HG03135 (cell line): ENCODE measurements around the gene CPM.
"Not testable (repeated sequence)": the region's sequence is repeated elsewhere in the genome, so short reads cannot be mapped to it uniquely, and the experiment has no call there.

ENCODE experiments used
- ATAC-seq: cut with Tn5 transposase; IDR thresholded peaks from one replicate; pipeline ENCODE4 v1.9.1; 2021; ENCODE audit warnings: mild to moderate bottlenecking, moderate library complexity; ENCODE audit not compliant: unreplicated experiment

The CPM gene

DNA sequence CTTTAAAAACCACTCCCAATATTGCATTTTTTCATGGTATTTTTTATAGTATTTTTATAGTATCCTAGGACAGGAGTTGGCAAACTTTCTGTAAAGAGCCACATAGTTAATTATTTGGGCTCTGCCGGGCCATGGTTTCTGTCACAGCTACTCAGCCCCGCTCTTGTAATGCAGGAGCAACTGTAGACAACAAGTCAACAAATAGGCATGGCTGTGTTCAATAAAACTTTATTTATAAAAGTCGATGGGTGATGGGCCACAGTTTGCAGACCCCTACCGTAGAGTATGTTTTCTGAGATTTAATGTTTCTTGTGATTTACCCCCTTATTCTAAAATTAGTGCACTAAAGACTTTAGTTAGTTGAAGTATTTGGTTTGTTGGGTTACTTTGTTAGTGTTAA, 99.5 kb downstream of the CPM start:
- no peak for ATAC-seq

DNA sequence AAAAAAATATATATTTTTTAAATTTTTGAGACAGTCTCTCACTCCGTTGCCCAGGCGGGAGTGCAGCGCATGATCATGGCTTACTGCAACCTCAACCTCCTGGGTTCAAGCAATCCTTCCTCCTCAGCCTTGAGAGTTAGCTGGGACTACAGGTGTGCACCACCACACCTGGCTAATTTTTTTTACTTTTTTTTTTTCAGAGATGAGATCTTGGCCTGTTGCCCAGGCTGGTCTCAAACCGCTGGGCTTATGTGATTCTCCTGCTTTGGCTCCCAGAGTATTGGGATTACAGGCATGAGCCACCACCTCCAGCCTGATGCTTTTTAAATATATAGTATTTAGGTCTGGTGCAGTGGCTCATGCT, 100.5 kb downstream of the CPM start:
- no peak for ATAC-seq

DNA sequence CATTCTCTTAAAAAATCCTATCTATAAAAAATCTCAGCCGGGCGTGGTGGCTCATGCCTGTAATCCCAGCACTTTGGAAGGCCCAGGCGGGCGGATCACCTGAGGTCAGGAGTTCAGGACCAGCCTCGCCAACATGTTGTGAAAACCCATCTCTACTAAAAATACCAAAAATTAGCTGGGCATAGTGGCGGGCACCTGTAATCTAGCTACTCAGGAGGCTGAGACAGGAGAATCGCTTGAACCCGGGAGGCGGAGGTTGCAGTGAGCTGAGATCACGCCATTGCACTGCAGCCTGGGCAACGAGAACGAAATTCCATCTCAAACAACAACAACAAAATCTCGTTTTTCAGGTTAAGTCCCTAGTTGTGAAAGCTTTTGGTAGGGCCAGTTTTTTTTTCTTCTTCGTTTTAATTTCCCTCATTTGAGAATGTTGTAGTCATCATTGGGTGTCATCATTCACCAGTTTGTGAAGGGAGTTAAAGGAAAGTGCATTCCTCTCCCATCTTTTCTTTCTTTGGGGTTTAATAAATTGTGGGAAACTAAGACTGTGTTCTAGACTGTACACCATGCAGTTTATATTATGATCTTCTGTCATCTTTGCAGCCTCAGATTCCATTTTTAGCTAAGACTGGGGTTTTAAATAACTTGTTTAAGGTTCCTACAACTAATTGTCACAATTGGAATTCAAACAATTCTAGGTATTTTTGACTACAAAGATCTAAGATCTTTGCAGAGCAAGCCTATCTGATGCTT, 101.0 kb downstream of the CPM start:
- ATAC-seq: no peak

DNA sequence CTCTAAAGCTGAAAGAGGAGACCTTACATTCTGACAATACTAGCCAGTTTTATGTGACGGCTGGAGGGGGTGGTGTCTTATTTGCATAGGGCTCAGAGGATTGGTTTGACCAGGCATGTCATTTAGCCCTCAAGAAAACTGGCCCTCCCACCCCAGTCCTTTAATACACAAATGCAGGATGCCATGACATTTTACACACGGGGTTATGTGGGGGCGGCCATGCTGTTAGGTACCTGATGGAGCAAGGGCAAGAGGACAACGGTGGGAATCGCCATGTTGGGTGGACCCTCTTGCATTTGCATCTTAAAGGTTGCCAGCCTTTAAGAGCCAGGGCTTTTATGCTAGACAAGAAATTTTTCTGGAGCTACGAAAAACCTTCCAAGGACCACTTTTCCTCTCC, 101.7 kb downstream of the CPM start:
- no peak for ATAC-seq

DNA sequence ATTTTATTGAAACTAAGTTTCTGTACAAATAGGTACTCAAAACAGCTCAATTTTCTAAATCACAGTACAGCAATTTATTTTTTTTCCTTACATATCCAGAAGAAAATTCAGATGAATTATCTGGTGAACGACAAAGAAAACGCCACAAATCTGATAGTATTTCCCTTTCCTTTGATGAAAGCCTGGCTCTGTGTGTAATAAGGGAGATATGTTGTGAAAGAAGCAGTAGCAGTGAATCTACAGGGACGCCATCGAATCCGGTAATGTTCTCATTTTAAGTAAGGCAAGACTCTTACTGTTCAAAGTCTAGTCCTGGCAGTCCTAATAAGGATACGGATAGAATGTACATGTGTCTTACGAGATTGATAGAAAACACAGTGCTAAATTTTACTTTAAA, 104.3 kb downstream of the CPM start:
- ATAC-seq: no peak

DNA sequence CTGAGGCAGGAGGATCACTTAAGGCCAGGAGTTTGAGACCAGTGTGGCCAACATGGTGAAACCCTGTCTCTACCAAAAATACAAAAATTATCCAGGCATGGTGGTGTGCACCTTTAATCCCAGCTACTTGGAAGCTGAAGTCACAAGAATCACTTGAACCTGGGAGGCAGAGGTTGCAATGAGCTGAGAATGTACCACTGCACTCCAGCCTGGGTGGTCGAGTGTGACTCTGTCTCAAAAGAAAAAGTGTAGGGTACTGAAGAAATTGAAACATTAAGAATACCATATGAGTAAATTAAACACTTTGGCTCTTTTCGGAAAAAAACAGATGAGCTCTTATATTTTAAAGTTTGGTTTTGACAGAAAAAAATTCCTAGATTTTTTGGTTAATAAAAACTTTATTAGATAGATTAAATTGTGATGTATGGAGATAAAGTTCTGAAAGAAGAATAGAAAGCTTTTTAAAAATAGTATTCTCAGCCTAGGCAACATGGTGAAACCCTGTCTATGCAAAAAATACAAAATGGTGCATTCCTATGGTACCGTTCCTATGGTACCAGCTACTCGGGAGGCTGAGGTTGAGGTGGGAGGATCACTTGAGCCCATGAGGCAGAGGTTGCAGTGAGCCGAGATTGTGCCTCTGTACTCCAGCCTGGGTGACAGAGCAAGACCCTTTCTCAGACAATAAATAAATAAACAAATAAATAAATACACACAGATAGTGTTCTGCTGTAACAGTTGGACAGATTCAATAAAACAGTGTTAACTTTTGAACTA, 104.9 kb downstream of the CPM start:
- no peak for ATAC-seq

DNA sequence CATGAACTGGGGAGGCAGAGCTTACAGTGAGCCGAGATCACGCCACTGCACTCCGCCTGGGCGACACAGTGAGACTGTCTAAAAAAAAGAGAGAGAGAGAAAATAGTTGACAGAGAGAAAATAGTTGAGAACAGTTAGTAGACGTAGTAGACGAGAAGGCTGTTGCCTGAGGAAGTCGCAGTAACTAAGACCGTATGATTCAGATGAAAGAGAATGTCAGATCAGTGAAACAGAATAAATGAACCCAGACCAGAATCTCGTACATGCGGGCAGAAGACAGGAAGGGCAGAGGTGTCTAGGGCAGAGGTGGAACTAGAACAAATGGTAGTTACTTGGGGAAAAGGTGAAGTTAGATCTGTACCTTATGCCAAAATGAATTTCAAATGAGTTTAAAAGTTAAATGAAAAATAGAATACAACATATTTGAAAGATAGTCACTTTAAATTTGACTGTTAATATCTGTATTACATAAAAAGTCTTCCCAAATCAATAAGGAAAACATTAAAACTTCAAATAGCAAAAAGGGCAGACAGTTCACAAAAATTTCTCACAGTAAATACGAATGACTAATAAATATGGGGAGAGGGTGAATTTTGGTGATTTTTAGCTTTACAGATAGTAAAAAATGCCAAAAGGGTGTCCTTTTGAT, 107.3 kb downstream of the CPM start:
- no peak for ATAC-seq

DNA sequence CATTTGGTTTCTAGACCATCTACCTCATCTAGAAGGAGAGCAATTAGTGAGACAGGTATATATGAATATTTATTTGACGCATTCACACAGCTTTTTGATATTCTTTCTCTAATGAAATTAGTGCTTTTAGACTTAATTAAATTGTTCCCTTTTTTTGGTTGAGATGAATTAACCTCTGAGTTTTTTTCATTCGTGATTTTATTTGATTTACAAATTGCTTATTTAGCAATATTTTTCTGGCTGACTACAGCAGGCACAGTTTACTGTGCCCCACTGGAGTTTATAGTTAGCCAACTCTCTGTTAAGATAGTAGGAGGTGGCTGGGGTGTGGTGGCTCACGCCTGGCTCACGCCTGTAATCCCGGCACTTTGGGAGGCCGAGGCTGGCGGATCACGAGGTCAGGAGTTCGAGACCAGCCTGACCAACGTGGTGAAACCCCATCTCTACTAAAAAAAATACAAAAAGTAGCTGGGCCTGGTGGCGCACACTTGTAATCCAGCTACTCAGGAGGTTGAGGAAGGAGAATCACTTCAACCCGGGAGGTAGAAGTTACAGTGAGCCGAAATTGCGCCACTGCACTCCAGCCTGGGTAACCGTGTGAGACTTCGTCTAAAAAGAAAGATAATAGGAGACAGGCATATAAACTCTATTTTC, 108.2 kb downstream of the CPM start:
- no peak for ATAC-seq

DNA sequence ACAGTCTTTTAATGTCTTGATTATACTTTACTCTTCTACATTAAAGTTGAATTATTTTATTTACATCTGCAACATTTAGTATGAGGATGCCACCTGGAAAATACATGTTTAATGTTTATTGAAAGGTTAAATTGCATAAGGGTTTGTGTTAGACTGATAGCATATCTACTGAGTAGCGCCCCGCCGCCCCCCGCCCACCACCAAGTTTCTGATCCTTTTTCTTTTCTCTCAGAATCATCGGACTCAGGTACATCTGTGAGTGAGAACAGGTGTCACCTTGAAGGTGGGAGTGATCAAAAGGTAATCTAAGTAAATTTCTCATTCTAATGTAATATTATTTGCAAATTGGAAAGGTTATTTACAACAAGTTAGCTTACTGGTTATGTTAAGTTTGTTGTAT, 108.8 kb downstream of the CPM start:
- no peak for ATAC-seq

DNA sequence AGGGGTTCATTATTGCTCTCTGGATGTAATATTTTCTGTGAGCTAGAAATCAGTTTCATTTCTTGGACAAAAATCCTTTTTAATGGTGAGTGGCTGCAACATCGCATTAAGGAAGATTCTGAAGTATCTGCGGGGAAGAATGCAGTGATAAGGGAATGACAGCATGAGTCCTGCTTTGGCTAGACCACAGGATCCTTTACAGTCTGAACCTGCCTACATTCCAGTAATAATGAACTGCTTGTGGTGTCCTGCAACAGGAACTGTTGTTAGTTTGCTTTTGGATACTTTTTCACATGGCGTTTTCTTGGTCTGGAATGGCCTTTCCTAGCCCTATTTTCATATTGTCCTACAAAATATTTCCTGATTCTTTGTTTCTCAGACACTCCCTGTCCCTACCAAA, 109.3 kb downstream of the CPM start:
- ATAC-seq: no peak

DNA sequence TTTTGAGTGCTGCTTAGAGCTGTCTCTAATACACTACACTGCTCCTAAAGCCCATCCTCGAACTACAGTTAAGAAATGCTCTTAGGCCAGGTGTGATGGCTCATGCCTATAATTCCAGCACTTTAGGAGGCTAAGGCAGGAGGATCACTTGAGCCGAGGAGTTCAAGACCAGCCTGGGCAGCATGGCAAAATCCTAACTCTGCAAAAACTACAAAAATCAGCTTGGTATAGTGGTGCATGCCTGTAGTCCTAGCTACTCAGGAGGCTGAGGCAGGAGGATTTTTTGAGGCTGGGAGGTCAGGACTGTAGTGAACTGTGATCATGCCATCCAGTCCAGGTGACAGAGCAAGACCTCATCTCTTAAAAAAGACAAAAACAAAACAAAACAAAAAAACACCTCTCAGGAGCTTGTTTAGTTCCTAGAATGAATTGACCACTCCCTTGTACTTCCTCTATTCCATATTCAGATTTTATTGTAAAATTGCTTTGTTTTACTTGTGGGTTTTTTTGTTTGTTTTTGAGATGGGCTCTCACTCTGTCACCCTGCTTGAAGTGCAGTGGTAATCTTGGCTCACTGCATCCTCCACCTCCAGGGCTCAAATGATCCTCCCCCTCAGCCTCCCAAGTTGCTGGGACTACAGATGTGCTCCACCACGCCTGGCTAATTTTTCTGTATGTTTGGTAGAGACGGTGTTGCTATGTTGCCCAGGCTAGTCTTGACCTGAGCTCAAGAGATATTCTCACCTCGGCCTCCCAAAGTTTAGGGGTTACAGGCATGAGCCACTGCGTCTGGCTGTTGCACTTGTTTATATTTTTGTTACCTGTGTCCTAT, 111.4 kb downstream of the CPM start:
- no peak for ATAC-seq

DNA sequence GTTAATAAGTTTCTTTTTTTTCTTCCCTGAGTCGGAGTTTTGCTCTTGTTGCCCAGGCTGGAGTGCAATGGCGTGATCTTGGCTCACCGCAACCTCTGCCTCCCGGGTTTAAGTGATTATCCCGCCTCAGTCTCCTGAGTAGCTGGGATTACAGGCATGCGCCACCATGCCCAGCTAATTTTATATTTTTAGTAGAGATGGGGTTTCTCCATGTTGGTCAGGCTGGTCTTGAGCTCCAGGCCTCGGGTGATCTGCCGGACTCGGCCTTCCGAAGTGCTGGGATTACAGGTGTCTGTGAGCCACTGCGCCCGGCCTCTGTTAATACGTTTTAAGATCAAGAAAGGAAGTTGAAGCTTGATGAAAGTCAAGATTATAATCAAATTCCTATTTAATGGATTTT, 113.5 kb downstream of the CPM start:
- not testable (repeated sequence) for ATAC-seq

DNA sequence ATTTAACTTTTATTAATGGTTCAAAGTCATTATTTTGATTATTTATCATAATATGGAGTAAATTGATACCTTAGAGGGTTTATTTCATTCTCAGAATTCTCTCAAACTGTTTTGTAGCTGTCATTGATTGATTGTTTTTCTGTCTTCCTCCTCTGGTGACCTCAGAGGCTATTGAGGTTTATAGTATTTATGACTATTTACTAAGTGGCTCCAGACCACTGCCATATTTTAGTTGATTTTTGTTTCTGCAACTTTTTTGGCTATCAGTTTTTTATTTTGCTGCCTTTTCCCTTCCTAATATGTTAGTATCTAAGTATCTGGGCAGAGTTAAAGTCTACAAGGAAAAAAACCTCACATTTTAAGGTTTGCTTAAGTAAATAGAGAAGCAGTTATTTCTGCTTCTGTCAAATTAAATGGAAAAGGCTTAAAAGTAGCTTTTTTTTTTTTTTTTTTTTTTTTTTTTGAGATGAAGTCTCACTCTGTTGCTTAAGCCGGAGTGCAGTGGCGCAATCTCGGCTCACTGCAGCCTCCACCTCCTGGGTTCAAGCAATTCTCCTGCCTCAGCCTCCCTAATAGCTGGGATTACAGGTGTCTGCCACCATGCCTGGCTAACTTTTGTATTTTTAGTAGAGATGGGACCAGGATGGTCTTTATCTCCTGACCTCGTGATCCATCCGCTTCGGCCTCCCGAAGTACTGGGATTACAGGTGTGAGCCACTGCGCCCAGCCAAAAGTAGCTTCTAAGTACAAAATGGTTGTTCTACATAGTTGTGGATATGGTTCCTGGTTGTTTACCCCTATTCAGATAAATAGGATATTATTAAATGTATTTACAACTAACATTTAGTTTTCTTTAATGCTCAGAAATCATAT, 116.8 kb downstream of the CPM start:
- no peak for ATAC-seq

DNA sequence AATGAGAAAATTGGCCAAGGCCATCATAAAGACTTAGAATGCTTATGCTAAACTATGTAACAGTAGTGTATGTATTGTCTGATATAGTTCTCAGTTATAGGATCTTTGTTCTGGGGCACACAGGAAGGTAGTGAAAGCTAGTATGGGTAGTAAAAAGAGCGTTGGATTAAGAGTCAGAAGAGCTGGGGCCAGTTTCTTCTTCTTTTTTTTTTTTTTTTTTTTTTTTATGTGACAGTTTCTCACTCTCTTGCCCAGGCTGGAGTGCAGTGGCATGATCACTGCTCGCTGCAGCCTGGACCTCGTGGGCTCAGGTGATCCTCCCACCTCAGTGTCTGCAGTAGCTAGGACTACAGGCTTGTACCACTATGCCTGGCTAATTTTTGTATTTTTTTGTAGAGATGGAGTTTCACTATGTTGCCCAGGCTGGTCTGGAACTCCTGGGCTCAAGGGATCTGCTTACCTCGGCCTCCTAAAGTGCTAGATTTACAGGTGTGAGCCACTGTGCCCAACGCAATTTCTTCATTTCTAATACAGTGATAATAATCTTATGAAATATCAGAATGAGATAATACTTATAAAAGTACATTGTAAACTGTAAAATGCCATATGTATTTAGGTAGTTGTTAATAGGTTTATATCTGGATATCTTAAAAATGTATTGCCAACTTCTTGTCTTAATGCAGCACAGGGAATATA, 117.6 kb downstream of the CPM start:
- ATAC-seq: no peak

DNA sequence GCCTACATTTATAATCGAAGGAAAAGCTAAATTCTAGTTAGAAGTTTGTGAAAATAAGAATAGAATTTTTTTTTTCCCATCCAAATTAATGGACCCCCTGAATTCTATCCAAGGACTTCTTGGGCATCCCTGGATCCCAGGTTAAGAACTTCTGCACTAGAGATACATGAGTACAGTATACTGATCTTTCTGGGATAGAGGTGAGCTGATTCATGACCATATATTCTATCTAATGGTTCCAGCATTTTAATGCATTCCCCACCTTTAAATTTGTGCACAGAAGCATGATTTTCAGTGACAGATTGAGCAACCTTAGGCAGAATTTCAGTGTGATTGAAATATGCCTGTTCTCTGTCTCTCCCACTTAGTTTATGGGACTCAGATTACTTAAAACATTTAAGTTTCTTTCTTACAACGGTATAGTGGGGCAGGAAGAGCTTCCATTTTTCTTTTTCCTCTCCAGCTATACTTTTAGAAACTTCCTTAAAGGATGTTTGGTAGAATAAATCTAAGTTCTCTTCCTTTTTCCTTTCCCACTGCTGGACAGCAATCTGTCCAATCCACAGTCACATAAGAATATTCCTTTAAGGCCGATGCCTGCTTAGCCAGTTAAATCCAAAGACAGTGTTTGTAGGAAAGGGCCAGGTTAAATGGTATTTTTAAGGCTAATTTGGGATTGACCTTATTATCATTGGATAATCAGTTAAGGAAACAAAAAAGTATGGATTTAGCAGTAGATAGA, 118.3 kb downstream of the CPM start:
- ATAC-seq: no peak

DNA sequence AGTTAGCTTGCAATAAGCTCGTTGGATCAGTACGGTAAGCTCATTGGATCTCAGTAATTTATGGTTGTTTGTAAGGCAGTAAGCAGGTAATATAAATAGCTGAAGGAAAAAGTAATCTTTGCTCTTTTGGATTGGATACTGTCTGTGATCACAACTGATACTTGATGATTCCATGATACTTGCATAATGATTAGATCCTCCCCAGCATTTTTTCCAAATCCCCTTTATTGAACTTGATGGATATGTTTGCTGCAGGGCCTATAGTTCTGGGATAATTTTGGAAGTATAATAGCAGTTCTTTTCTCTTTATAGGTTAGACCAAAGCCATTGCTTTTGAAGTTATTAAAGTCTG, 119.8 kb downstream of the CPM start:
- ATAC-seq: no peak

DNA sequence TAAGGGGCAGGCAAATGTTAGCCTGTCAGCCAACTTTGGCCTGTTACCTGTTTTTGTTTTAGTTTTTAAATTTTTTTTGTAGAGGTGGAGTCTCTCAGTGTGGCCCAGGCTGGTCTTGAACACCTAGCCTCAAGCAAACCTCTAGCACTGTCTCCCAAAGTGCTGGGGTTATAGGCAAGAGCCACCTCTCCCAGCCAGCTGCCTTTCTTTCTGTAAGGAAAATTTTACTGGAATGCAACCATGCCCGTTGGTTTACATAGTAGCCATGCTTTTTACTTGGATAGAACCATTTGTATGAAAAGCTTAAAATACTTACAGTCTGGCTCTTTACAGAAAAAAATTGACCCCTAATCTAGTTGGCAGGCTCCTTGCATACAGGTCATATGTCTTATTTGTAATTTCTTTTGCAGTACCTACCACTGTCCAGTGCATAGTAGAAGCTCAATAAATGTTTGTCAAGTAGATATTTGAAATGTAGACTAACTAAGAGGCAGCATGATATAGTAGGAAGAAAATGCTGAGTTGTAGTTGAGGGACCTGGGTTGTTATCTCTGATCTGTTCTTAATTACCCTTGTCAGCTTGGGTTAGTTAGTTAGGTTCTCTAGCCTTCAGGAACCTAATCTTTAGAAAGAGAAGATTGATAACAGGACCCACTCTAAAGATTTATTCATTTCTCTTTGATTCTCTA, 120.3 kb downstream of the CPM start:
- no peak for ATAC-seq

DNA sequence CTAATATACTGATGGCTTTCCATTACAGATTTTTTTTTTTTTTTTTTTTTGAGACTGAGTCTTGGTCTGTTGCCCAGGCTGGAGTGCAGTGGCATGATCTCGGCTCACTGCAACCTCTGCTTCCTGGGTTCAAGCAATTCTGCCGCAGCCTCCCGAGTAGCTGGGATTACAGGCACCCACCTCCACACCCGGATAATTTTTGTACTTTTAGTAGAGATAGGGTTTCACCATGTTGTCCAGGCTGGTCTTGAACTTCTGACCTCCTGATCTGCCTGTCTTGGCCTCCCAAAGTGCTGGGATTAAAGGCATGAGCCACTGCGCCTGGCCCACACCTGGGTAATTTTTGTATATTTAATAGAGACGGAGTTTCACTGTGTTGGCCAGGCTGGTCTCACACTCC, 121.4 kb downstream of the CPM start:
- not testable (repeated sequence) for ATAC-seq
